Stomach (tissue), 9 donors: ENCODE results near the gene QRICH2. TPM values are rescaled to one million over a fixed set of nuclear protein-coding genes. Genes with fewer than 3 reads are reported as not detected.

Source experiments
- DNase-seq, 2 donors: peaks; one replicate each; pipeline versions ENCODE4 v3.0.0 to v3.0.0-alpha.2; 2013 to 2019
- H3K27ac ChIP-seq, 5 donors: fragments of 200-600 bp in 4 of 5; sonication (generic) in 4 of 5; one replicate each; pipeline ENCODE4 v1.5.1; 2013 to 2019; ENCODE audit warnings: mild to moderate bottlenecking in 1 of 5, moderate library complexity in 1 of 5
- H3K27me3 ChIP-seq, 3 donors: fragments of 200-600 bp; sonication (generic); one replicate each; pipeline ENCODE4 v1.5.1; 2017 to 2019; ENCODE audit warnings: mixed run types in 1 of 3
- H3K36me3 ChIP-seq, 4 donors: fragments of 200-600 bp; sonication (generic); 1 replicate in 3 of 4; 2 replicates in 1 of 4; pipeline ENCODE4 v1.5.1; 2016 to 2019
- H3K4me1 ChIP-seq, 4 donors: fragments of 200-600 bp; sonication (generic); one replicate each; pipeline ENCODE4 v1.5.1; 2016 to 2019
- H3K4me3 ChIP-seq, 4 donors: fragments of 200-600 bp; sonication (generic) in 3 of 4; one replicate each; pipeline ENCODE4 v1.5.1; 2016 to 2019; ENCODE audit warnings: mild to moderate bottlenecking in 1 of 4
- H3K9me3 ChIP-seq, 4 donors: fragments of 200-600 bp; sonication (generic); one replicate each; pipeline ENCODE4 v1.5.1; 2016 to 2019
- CTCF ChIP-seq, 7 experiments: fragments of 450-650 bp in 4 of 7; fragments of 200-600 bp in 3 of 7; sonication (generic) in 3 of 7; IDR thresholded peaks; one replicate each; pipeline ENCODE4 v1.5.1; 2016 to 2019; ENCODE audit warnings: antibody characterized with exemption in 7 of 7, control low read depth in 2 of 7, mild to moderate bottlenecking in 1 of 7
- EP300 ChIP-seq: sonication (generic); formaldehyde crosslinking; IDR thresholded peaks from one replicate; pipeline ENCODE4 v1.6.1; 2017; ENCODE audit warnings: antibody characterized with exemption
- POLR2A ChIP-seq, 4 donors: fragments of 450-650 bp; IDR thresholded peaks; one replicate each; pipeline ENCODE4 v1.6.1; 2016; ENCODE audit warnings: antibody characterized with exemption in 4 of 4, control low read depth in 2 of 4, mild to moderate bottlenecking in 1 of 4, moderate library complexity in 1 of 4
- POLR2AphosphoS5 ChIP-seq, 3 donors: sonication (generic); formaldehyde crosslinking; IDR thresholded peaks; one replicate each; pipeline ENCODE4 v1.6.1; 2016; ENCODE audit warnings: antibody characterized with exemption in 3 of 3
- WGBS, 5 donors: extraction: QIAGEN DNeasy Blood & Tissue Kit in 3 of 5; methylation state at CpG; one replicate each; pipeline versions ENCODE4 v1.1.5 to v1.1.7; 2013 to 2018; 5-methylcytosine and 5-hydroxymethylcytosine counted together
- intact Hi-C: fragments of 100-400 bp; cut with DNase I; formaldehyde crosslinking; loops from one replicate; pipeline ENCODE4 v1.15.1; 2023; ENCODE audit warnings: low total_unique reads
- polyA plus RNA-seq, 3 donors: library from polyadenylated mRNA; stranded (reverse); fragments of 200-250 nt; gene quantifications; one replicate each; pipeline ENCODE4 v1.2.3, GENCODE V29; 2013
- total RNA-seq, 5 donors: library from RNA; depleted of rRNA; stranded (reverse); fragments of >200 nt; gene quantifications; one replicate each; pipeline versions ENCODE4 v1.1.0 to v1.2.3, GENCODE V29; 2014 to 2016
- donor health status: healthy with polysubstance abuse.
- donor health status: Bipolar disorder and iron deficiency.
- donor health status: healthy.

QRICH2 gene
- total and polyA plus RNA-seq, 8 donors: 0.72 to 12.5 (median 3.9) TPM

GRCh38 chr17:76326306-76326705 is 18.2 kb upstream of the QRICH2 start:
- Histone ChIP-seq H3K36me3 (peaks cover 43 to 93% (median 86%) of the 10 kb centered on the region in 4 donors), H3K4me1 (no peaks in the 10 kb centered on the region), H3K27me3 (no peaks in the 10 kb centered on the region), H3K9me3 (no peaks in the 10 kb centered on the region), H3K4me3 (no peak overlapping the region), H3K27ac (no peak overlapping the region)
- no peak for DNase-seq
- TF ChIP-seq POLR2AphosphoS5 (IDR thresholded peaks at IDR 0.05) (no peak), EP300 (no peak), CTCF (IDR thresholded peaks at IDR 0.05) (no peak), POLR2A (IDR thresholded peaks at IDR 0.05) (no peak)
- intact Hi-C loops: no loop called here
- WGBS, 5 donors: 84 to 100% (median 92%) methylated on average over 1 of the region's 1 CpG

GRCh38 chr17:76318586-76318985 is 10.5 kb upstream of the QRICH2 start:
- Histone ChIP-seq H3K9me3 (no peaks in the 10 kb centered on the region), H3K27ac (no peak overlapping the region), H3K4me3 (no peak overlapping the region), H3K4me1 (no peaks in the 10 kb centered on the region), H3K36me3 (peaks cover 18 to 81% (median 73%) of the 10 kb centered on the region in 4 donors), H3K27me3 (no peaks in the 10 kb centered on the region)
- no peak for TF ChIP-seq EP300
- no peak for TF ChIP-seq CTCF (IDR thresholded peaks at IDR 0.05)
- no peak for TF ChIP-seq POLR2AphosphoS5 (IDR thresholded peaks at IDR 0.05)
- no peak for TF ChIP-seq POLR2A (IDR thresholded peaks at IDR 0.05)
- 75 to 91% (median 83%) methylated on average over 3 of the region's 3 CpGs for WGBS, 5 donors
- DNase-seq: no peak
- intact Hi-C loops: no loop called here

- WGBS, 5 donors: 82 to 93% (median 86%) methylated on average over 2 of the region's 2 CpGs
- TF ChIP-seq CTCF (IDR thresholded peaks at IDR 0.05) (no peak), POLR2A (IDR thresholded peaks at IDR 0.05) (no peak), EP300 (no peak), POLR2AphosphoS5 (IDR thresholded peaks at IDR 0.05) (no peak)
- no peak for DNase-seq
Measured at GRCh38 chr17:76317535-76317934, 9.5 kb upstream of the QRICH2 start.

GRCh38 chr17:76314392-76315227 is 6.5 kb upstream of the QRICH2 start:
- peaks cover 23 to 87% (median 80%) of the 10 kb centered on the region in 4 donors for H3K36me3 ChIP-seq
- no peak overlapping the region for H3K27ac ChIP-seq
- no peak overlapping the region for H3K4me3 ChIP-seq
- TF ChIP-seq POLR2AphosphoS5 (IDR thresholded peaks at IDR 0.05) (no peak), POLR2A (IDR thresholded peaks at IDR 0.05) (no peak), EP300 (no peak), CTCF (IDR thresholded peaks at IDR 0.05) (no peak)
- intact Hi-C loops: no loop called here
- 82 to 91% (median 90%) methylated on average over 15 of the region's 15 CpGs for WGBS, 5 donors
- no peak for DNase-seq
- H3K4me1 ChIP-seq: no peaks in the 10 kb centered on the region
- H3K27me3 ChIP-seq: no peaks in the 10 kb centered on the region
- no peaks in the 10 kb centered on the region for H3K9me3 ChIP-seq

More at GRCh38 chr17:76317535-76317934, 9.5 kb upstream of the QRICH2 start:
- Histone ChIP-seq H3K4me3 (no peak overlapping the region), H3K9me3 (no peaks in the 10 kb centered on the region), H3K36me3 (peaks cover 16 to 81% (median 74%) of the 10 kb centered on the region in 4 donors), H3K4me1 (no peaks in the 10 kb centered on the region), H3K27ac (no peak overlapping the region), H3K27me3 (no peaks in the 10 kb centered on the region)
- intact Hi-C loops: no loop called here
